Vein endothelial cell (primary cell): Measurements from ENCODE around the gene ZBTB6. TPM values are rescaled to one million over a fixed set of nuclear protein-coding genes. Genes with fewer than 3 reads are reported as not detected.

Experiments
- small RNA-seq: library from RNA; depleted of rRNA; stranded (forward); fragments of <200 nt; gene quantifications from one replicate; pipeline ENCODE3, GENCODE V24; 2012
- total RNA-seq: library from RNA; depleted of rRNA; stranded (reverse); fragments of >200 nt; gene quantifications from 2 replicates; pipeline ENCODE4 v1.2.3, GENCODE V29; 2012

Gene ZBTB6, protein sequence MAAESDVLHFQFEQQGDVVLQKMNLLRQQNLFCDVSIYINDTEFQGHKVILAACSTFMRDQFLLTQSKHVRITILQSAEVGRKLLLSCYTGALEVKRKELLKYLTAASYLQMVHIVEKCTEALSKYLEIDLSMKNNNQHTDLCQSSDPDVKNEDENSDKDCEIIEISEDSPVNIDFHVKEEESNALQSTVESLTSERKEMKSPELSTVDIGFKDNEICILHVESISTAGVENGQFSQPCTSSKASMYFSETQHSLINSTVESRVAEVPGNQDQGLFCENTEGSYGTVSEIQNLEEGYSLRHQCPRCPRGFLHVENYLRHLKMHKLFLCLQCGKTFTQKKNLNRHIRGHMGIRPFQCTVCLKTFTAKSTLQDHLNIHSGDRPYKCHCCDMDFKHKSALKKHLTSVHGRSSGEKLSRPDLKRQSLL
- total RNA-seq: 11.4 and 13.1 TPM in 2 replicates

DNA sequence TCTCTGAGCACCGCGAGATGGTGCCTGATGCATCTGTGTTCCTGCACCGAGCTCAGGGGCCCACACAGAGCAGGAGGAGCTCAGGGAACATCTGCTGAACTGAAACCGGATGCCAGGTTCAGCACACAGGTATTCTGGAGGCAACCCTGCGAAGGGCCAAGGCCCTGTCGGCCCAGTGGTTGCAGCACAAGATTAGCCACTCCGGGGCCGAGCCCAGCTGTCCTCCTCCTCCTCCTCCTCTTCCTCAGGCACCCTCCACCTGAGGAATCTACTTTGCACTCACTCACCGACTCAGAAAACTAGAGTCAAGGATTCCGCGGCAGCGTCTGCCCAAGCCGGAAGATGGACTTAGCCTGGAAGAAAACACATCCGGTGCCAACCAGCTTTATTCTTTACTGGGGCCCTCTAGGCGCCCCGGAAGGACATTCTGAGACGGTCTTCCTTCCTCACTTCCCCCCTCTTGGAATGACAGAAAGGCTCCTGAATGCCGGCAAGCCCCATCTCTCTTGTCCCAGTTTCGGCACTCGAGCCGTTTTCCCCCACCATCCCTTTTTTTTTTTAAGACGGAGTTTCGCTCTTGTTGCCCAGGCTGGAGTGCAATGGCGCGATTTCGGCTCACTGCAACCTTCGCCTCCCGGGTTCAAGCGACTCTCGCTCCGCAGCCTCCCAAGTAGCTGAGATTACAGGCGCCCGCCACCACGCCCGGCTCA is at the start of gene ZBTB6:
TSS of gene ZBTB6 (minus strand) at position 360 of the 710 bp plus-strand sequence. CDS start 1,251 bp downstream, outside the sequence.

DNA sequence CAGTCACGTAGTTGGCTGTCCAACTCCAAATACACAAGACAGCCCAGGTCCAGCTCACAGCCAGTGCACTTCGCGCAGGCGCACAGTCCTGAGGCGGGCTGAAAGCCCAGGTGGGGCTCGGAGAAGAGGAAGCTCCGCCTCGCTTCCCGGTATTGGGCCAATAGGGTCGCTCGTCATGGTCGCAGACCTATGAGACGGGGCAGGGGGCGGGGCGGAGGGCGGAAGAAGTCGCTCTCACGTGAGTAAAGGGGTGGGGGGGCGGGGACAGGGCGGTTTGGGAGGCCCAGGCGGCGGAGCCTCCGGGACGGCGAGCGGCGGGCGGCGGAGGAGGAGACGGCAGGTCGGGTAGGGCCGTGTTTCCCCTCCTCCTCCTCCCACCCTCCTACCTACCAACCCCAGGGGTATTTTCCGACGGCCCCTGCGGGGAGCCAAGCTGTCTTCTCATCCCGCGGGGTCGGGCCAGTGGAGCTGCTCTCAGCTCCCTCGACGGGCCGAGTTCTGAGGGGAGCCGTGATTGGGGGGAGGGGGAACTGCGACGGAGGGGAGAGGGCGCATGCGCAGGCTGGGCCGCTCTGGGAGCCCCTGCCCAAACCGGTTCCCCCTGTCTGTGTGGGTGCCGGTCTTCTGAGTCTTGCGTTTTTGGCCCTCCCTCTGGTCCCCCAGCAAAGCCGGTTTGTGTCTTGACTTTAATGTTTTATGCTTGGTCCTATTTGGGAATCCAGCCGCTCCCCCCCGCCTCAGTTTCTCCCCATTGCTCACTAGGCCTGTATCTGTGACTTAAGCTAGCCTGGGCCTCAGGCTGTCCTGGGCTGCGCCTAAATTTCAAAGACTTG is 27.8 kb upstream of the ZBTB6 start, which contains the start of gene RABGAP1:
TSS of gene RABGAP1 (plus strand) at position 272 of the 833 bp plus-strand sequence. CDS start 16,040 bp downstream, outside the sequence.

DNA sequence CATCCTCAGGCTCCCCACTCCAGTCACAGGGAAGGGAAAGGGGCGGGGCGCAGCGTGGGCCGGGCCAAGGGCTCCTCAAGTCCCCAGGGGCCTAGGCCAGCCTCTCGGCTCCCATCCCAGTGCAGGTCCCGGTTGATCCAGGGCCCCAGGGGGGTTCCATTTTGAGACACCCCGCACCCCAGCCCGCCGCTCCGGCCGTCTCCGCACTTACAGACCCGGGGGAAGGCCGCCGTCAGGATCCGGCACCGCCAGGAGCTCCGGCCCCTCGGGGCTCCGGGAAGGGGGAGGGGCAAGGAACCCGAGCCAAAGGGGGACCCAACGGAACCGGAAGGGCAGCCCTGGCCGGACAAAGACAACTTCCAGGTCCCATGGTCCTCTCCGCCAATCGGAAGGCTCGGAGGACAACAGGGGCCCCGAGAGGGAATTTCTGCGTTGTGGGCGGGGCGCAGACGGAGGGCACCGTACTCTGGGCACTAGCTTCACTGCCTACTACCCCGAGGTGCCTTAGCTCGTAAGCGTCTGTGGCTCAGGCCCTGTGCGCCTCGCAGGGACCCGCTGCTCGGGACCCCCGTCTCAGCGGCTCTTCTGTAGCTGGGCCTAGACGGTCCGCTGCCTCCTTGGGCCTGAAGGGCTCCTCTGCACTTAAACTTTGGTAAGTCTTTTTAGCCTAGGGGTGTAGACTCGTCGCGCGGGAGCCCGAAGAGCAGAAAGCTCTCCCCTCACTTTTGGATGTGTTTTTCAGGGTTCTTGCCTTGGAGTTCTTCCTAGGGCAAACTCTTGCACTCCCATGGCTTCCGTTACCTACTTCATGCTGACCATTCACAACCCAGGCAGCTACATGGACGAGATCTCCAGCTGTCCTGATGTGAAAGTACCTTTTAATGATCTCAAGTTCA is 18.4 kb upstream of the ZBTB6 start, which contains the start of gene ZBTB26:
TSS of gene ZBTB26 (minus strand) at position 287 of the 896 bp plus-strand sequence. CDS start 11,578 bp downstream, outside the sequence.

DNA sequence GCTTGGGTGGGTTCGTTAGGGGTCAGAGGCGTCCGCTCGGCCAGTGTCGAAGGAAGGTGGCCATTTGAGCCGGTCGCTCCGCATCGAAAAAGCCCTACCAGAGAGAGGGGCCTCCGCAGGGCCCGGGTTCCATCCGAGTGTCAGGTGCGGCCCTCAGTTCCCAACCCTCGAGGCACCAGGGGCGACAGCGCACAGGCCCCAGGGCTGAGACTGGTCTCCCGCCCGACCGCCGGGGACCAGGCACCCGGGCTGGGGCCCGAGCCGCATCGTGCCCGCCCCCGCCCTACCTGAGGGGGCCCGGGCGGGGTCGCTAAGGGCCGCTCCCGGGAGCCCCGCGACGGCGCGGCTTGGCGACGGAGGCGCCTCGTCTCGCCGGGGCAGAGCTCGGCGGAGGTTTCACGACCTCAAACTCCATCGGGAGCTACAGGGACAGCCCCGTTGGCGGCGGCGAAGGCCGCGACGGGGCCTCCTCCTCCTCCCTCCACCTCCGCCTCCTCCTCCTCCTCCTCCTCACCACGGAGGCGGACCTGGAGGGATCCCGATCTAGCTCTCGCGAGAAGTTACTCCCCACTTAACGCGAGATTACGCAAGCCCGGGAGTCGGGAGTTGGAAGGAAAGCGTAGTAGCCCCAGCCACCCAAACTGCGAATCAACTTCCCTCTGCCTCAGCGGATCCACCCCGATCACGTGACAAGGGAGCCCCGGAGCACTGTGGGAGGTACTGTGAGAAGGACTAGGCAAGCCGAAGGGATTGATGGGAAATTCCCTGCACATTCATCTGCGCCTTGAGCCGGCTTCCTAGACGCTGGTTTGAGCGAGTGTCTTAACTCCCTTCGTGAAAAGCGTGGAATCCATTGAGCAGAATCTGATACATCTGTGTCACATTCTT is 8.1 kb downstream of the ZBTB6 start, which contains the start of gene RC3H2:
TSS of gene RC3H2 (minus strand) at position 537 of the 888 bp plus-strand sequence. CDS start 7,850 bp downstream, outside the sequence.

Small RNAs within 50 kb of the gene (small RNA-seq; reads per million reads assigned to genes)
- not detected for gene RNY1P15
- 164 reads per million, percentile 99 among the genes with 10 or more reads in this experiment for gene SNORD90

Other genes with a start within 250 kb of the ZBTB6 start
- gene OR1L3, start 238.2 kb downstream of the ZBTB6 start, total RNA-seq: not detected in 2 replicates
- not detected in 2 replicates for gene OR1L4, start 189.3 kb downstream of the ZBTB6 start, total RNA-seq
- gene OR1L6, start 171.0 kb downstream of the ZBTB6 start, total RNA-seq: not detected in 2 replicates
- not detected in 2 replicates for gene OR5C1, start 124.4 kb downstream of the ZBTB6 start, total RNA-seq
- not detected in 2 replicates for gene OR1K1, start 113.2 kb downstream of the ZBTB6 start, total RNA-seq
- gene PDCL, start 84.7 kb downstream of the ZBTB6 start, total RNA-seq: 55.6 and 59.1 TPM in 2 replicates
- gene RC3H2, start 8.0 kb downstream of the ZBTB6 start, total RNA-seq: 86.9 and 88.0 TPM in 2 replicates
- gene ZBTB26, start 18.2 kb upstream of the ZBTB6 start, total RNA-seq: 4.7 and 5.6 TPM in 2 replicates
- 44.5 and 47.7 TPM in 2 replicates for gene RABGAP1, start 27.7 kb upstream of the ZBTB6 start, total RNA-seq
- gene GPR21, start 120.3 kb upstream of the ZBTB6 start, total RNA-seq: 1.3 TPM in 2 replicates